ENCODE measurements around the gene PTPN5. TPM values are rescaled to one million over a fixed set of nuclear protein-coding genes. Genes with fewer than 3 reads are reported as not detected.

PTPN5 gene
- total RNA-seq, result not detected in 2 replicates

GRCh38 chr11:18791207-18791968 is at the start of gene PTPN5:
Gene PTPN5 (minus strand): TSS chr11:18791798. CDS start chr11:18771958, 19,840 bp downstream.

GRCh38 chr11:18726040-18726439 is 65.6 kb downstream of the PTPN5 start, which contains the start of gene IGSF22:
Gene IGSF22 (minus strand): TSS chr11:18726188. CDS start chr11:18724236, 1,952 bp downstream.

GRCh38 chr11:18698341-18699268 is 93.0 kb downstream of the PTPN5 start, which contains the start of gene TMEM86A:
Gene TMEM86A (plus strand): TSS chr11:18698779. CDS start chr11:18698887, 108 bp downstream.

Other genes starting within 250 kb of the PTPN5 start
- 21.7 and 32.0 TPM in 2 replicates for gene UEVLD, start 203.1 kb downstream of the PTPN5 start, total RNA-seq
- gene MISFA, start 192.0 kb downstream of the PTPN5 start, total RNA-seq, result 1.9 TPM in 1 of 2 replicates, not detected in the other
- gene SPTY2D1, start 157.5 kb downstream of the PTPN5 start, total RNA-seq, result 11.5 and 16.9 TPM in 2 replicates
- gene TMEM86A, start 93.0 kb downstream of the PTPN5 start, total RNA-seq, result under 0.01 and 2.7 TPM in 2 replicates
- 0.24 and 0.43 TPM in 2 replicates for gene IGSF22, start 65.6 kb downstream of the PTPN5 start, total RNA-seq
- not detected in 2 replicates for gene MRGPRX1, start 147.6 kb upstream of the PTPN5 start, total RNA-seq